ENCODE measurements around the gene ZC3H13. TPM values are rescaled to one million over a fixed set of nuclear protein-coding genes. Genes with fewer than 3 reads are reported as not detected.

The ZC3H13 gene
- total RNA-seq, 1 donor from 2014 or later, result 62.3 TPM

DNA sequence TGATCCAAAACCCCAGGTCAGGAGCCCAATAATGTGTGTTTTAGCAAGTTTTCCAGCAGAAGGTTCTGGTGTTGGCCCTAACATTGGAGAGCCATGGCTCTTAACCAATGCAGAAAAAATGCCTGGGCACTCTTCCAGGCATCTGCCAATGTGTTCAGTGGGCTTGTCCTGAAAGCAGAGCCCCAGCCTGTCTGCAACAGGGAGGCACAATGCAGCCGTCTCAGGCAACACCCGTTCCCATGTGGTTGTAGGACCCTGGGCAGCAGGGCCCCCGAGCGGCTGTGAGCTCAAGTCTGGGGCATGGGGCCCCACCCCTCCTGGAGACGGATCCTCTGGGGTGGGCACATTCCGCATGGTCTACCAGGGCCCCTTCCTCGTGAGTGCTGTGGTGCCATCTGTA lies 142.9 kb downstream of the ZC3H13 start:
- Mint-ChIP-seq H3K27ac (no peak overlapping the region), H3K4me3 (no peak overlapping the region), H3K36me3 (no peaks in the 10 kb centered on the region), H3K9me3 (no peaks in the 10 kb centered on the region), H3K4me1 (ENCODE audit: unreplicated experiment) (peaks cover 8% of the 10 kb centered on the region), H3K27me3 (peaks cover 7% of the 10 kb centered on the region)
- TF ChIP-seq, protein P1, sequence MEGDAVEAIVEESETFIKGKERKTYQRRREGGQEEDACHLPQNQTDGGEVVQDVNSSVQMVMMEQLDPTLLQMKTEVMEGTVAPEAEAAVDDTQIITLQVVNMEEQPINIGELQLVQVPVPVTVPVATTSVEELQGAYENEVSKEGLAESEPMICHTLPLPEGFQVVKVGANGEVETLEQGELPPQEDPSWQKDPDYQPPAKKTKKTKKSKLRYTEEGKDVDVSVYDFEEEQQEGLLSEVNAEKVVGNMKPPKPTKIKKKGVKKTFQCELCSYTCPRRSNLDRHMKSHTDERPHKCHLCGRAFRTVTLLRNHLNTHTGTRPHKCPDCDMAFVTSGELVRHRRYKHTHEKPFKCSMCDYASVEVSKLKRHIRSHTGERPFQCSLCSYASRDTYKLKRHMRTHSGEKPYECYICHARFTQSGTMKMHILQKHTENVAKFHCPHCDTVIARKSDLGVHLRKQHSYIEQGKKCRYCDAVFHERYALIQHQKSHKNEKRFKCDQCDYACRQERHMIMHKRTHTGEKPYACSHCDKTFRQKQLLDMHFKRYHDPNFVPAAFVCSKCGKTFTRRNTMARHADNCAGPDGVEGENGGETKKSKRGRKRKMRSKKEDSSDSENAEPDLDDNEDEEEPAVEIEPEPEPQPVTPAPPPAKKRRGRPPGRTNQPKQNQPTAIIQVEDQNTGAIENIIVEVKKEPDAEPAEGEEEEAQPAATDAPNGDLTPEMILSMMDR (conservative IDR thresholded peaks at IDR 0.05), result no peak
- DNase-seq (ENCODE audit: extremely low spot score, unreplicated experiment), result no peak

DNA sequence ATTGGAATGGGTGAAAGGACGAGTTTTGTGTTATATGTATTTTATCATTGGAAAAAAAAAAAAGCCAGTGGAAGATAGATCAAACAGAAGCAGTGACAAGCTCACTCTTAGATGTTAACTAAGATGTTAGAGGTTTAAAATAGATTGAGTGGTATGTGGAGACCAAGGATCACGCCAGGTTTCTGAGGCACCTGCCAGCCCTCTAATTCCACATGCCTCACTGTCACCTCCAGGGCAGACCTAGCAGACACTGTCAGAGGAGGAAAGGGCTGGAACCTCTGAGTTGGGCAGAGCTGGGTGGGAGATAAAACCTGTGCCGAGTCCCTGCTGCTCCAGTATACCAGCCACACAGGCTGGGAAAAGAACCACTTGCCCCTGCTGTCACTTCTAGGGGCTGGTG lies 143.5 kb downstream of the ZC3H13 start:
- Mint-ChIP-seq H3K27me3 (peaks cover 7% of the 10 kb centered on the region), H3K4me1 (ENCODE audit: unreplicated experiment) (peaks cover 8% of the 10 kb centered on the region), H3K27ac (no peak overlapping the region), H3K36me3 (no peaks in the 10 kb centered on the region), H3K9me3 (no peaks in the 10 kb centered on the region), H3K4me3 (no peak overlapping the region)
- DNase-seq (ENCODE audit: extremely low spot score, unreplicated experiment), result no peak
- TF ChIP-seq, protein P1 (conservative IDR thresholded peaks at IDR 0.05), result no peak

DNA sequence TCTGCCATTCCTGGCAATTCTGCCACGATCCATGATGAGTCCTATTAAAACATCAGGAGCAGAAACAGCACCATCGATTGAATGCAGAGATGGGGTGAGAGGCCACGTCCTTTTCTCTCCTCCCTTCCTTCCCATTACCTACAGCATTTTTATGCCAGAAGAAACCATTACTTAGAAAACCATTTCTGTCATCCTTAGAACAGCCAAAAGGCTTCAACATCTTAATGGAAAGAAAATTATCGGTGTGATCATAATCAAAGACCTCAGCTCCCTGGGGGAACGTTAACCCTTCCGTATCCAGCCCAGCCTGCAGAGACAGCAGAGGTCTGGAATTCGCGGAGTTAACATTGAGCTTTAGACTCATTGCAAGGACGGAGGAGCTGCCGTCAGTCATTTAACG lies 145.0 kb downstream of the ZC3H13 start:
- DNase-seq (ENCODE audit: extremely low spot score, unreplicated experiment), result no peak
- Mint-ChIP-seq H3K27me3 (peaks cover 13% of the 10 kb centered on the region), H3K4me3 (no peak overlapping the region), H3K9me3 (no peaks in the 10 kb centered on the region), H3K27ac (no peak overlapping the region), H3K36me3 (no peaks in the 10 kb centered on the region), H3K4me1 (ENCODE audit: unreplicated experiment) (peaks cover 13% of the 10 kb centered on the region)
- TF ChIP-seq, protein P1 (conservative IDR thresholded peaks at IDR 0.05), result no peak

Other genes with a start within 250 kb of the ZC3H13 start
- 0.05 and 0.53 TPM in 2 replicates for gene SIAH3, start 201.0 kb downstream of the ZC3H13 start, total RNA-seq (ENCODE audit: low replicate concordance)
- gene CPB2, start 52.3 kb upstream of the ZC3H13 start, total RNA-seq (ENCODE audit: low replicate concordance), result 0.19 and 0.31 TPM in 2 replicates
- 43.3 and 157 TPM in 2 replicates for gene LCP1, start 129.4 kb upstream of the ZC3H13 start, total RNA-seq (ENCODE audit: low replicate concordance)
- 0.24 and 0.29 TPM in 2 replicates for gene LRRC63, start 159.2 kb upstream of the ZC3H13 start, total RNA-seq (ENCODE audit: low replicate concordance)

All from type B pancreatic cell (in vitro differentiated cells).